Right lobe of liver (tissue), 6 donors: ENCODE measurements around the gene FOXP1. TPM values are rescaled to one million over a fixed set of nuclear protein-coding genes. Genes with fewer than 3 reads are reported as not detected.

Source experiments
- ATAC-seq, 4 donors: fragments of 200-7000 bp; cut with Tn5 transposase; one replicate each; pipeline ENCODE4 v1.9.1; 2020; ENCODE audit warnings: mild to moderate bottlenecking in 4 of 4, moderate library complexity in 4 of 4
- DNase-seq, 3 donors: peaks; one replicate each; pipeline ENCODE4 v3.0.0-alpha.2; 2020
- H3K27ac ChIP-seq, 3 donors: fragments of 200-600 bp; one replicate each; pipeline ENCODE4 v1.8.0; 2022
- H3K27me3 ChIP-seq, 2 donors: fragments of 200-600 bp; one replicate each; pipeline ENCODE4 v1.8.0; 2022
- H3K36me3 ChIP-seq, 4 donors: fragments of 200-600 bp; sonication (generic) in 1 of 4; one replicate each; pipeline versions ENCODE4 v1.5.1 to v1.8.0; 2017 to 2022; ENCODE audit warnings: control low read depth in 1 of 4
- H3K4me1 ChIP-seq, 4 donors: fragments of 200-600 bp; sonication (generic) in 1 of 4; one replicate each; pipeline versions ENCODE4 v1.5.1 to v1.8.0; 2017 to 2022; ENCODE audit warnings: control low read depth in 1 of 4
- H3K4me3 ChIP-seq, 3 donors: fragments of 200-600 bp; one replicate each; pipeline ENCODE4 v1.8.0; 2022
- H3K9me3 ChIP-seq, 4 donors: fragments of 200-600 bp; sonication (generic) in 1 of 4; one replicate each; pipeline versions ENCODE4 v1.5.1 to v1.8.0; 2017 to 2022; ENCODE audit warnings: control low read depth in 1 of 4
- CTCF ChIP-seq, 4 donors: fragments of 200-600 bp in 3 of 4; fragments of 450-650 bp in 1 of 4; IDR thresholded peaks; one replicate each; pipeline versions ENCODE4 v1.5.1 to v1.8.0; 2016 to 2022; ENCODE audit warnings: antibody characterized with exemption in 4 of 4, mild to moderate bottlenecking in 2 of 4
- POLR2A ChIP-seq: fragments of 450-650 bp; IDR thresholded peaks from one replicate; pipeline ENCODE4 v1.6.1; 2017; ENCODE audit warnings: antibody characterized with exemption, mild to moderate bottlenecking
- WGBS: methylation state at CpG from one replicate; pipeline ENCODE4 v1.1.6; 2018; ENCODE audit warnings: low coverage, low lambda C conversion rate; ENCODE audit not compliant: insufficient coverage; ENCODE audit errors: missing lambda C conversion rate; 5-methylcytosine and 5-hydroxymethylcytosine counted together
- intact Hi-C, 2 donors: fragments of 100-400 bp; cut with DNase I; formaldehyde crosslinking; loops; one replicate each; pipeline versions ENCODE4 v1.11.2 to v1.14.1; 2022
- total RNA-seq, 6 experiments: library from RNA; depleted of rRNA in 2 of 6; stranded (reverse); fragments of >200 nt in 2 of 6; fragmentation: NEBNext Ultra II Directional in 3 of 6; extraction: Animal tissue kit (Norgen Biotek cat#: 25700) in 3 of 6; gene quantifications; one replicate each; pipeline versions ENCODE4 v1.1.0 to v1.2.4, GENCODE V29; 2016 to 2023
- donor health status: DM: no; HTN: yes; CAD: no.
- donor health status: DM: no; HTN: no; CAD: no.
- donor health status: DM: no; HTN: no; CAD: no.
- donor health status: DM: no; HTN: yes; CAD: no.
- donor health status: DM: no; HTN: yes; CAD: no.

The FOXP1 gene
- total RNA-seq, 6 experiments from 2014 or later: 26.7 to 47.7 (median 35.2) TPM

- H3K36me3 ChIP-seq: no peaks in the 10 kb centered on the region
- TF ChIP-seq POLR2A: no peak
- intact Hi-C loops: no loop called here
- no peak overlapping the region for H3K27ac ChIP-seq
- no peaks in the 10 kb centered on the region for H3K27me3 ChIP-seq
- ATAC-seq (peak; percentile 93 to 94 (median 93)), DNase-seq (peak; percentile 53 to 70 (median 66))
- H3K4me1 ChIP-seq: peaks cover 0 to 23% (median 1%) of the 10 kb centered on the region in 4 donors
- WGBS: 15% methylated on average over 9 of the region's 9 CpGs
- no peaks in the 10 kb centered on the region for H3K9me3 ChIP-seq
- no peak overlapping the region for H3K4me3 ChIP-seq
Observed at GRCh38 chr3:71389911-71390573, 193.5 kb downstream of the FOXP1 start.

GRCh38 chr3:71389191-71389590 lies 194.3 kb downstream of the FOXP1 start:
- TF ChIP-seq CTCF (IDR thresholded peaks at IDR 0.05) (no peak), POLR2A (no peak)
- no peak overlapping the region for H3K4me3 ChIP-seq
- no peak for DNase-seq
- 35% methylated on average over 10 of the region's 10 CpGs for WGBS
- H3K4me1 ChIP-seq: peaks cover 0 to 27% (median 1%) of the 10 kb centered on the region in 4 donors
- ATAC-seq: no peak
- H3K36me3 ChIP-seq: no peaks in the 10 kb centered on the region
- no peak overlapping the region for H3K27ac ChIP-seq
- no peaks in the 10 kb centered on the region for H3K9me3 ChIP-seq
- H3K27me3 ChIP-seq: no peaks in the 10 kb centered on the region
- intact Hi-C loops: no loop called here

GRCh38 chr3:71388535-71389120 lies 194.9 kb downstream of the FOXP1 start:
- Histone ChIP-seq H3K9me3 (no peaks in the 10 kb centered on the region), H3K4me3 (no peak overlapping the region), H3K4me1 (peaks cover 0 to 27% (median 1%) of the 10 kb centered on the region in 4 donors), H3K27ac (no peak overlapping the region), H3K36me3 (no peaks in the 10 kb centered on the region), H3K27me3 (no peaks in the 10 kb centered on the region)
- ATAC-seq (no peak), DNase-seq (no peak)
- TF ChIP-seq POLR2A: no peak
- no peak for TF ChIP-seq CTCF (IDR thresholded peaks at IDR 0.05)
- intact Hi-C loops: no loop called here
- 64% methylated on average over 6 of the region's 6 CpGs for WGBS

GRCh38 chr3:71387586-71387985 lies 195.9 kb downstream of the FOXP1 start:
- Histone ChIP-seq H3K4me3 (no peak overlapping the region), H3K4me1 (peaks cover 0 to 27% (median 1%) of the 10 kb centered on the region in 4 donors), H3K36me3 (no peaks in the 10 kb centered on the region), H3K27me3 (no peaks in the 10 kb centered on the region), H3K27ac (no peak overlapping the region), H3K9me3 (no peaks in the 10 kb centered on the region)
- 83% methylated on average over 8 of the region's 8 CpGs for WGBS
- intact Hi-C loops: no loop called here
- no peak for TF ChIP-seq POLR2A
- no peak for TF ChIP-seq CTCF (IDR thresholded peaks at IDR 0.05)
- DNase-seq (no peak), ATAC-seq (no peak)
